Measurements from ENCODE around the gene THY1. TPM values are rescaled to one million over a fixed set of nuclear protein-coding genes. Genes with fewer than 3 reads are reported as not detected.

Gene THY1
- total RNA-seq, 1 experiment from 2014 or later: 122 TPM

DNA sequence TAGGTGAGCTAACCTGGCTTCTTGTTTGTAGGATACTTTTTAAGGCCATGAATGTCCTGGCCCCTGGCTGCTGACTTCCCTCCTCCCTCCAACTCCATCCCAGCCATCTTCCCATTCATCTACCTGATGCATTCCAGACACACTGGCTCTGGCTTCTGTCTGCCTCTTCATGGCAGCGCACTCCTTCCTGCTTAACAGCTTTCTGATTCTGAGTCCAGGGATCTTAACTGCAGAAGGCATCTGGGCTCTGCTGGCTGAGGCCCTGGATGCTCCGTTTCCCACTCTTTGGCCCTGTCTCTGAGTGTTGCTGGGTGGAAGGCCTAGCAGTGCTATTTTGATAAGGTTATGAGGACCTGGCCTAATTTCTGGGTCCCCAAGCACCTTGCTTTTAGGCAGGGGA lies 1.8 kb upstream of the THY1 start:
- no peaks in the 10 kb centered on the region for H3K9me3 ChIP-seq
- no peak for DNase-seq

GRCh38 chr11:119424276-119424675 lies 1.3 kb upstream of the THY1 start:
- Histone ChIP-seq H3K27me3 (no peaks in the 10 kb centered on the region), H3K4me3 (no peak overlapping the region), H3K36me3 (peaks cover 16% of the 10 kb centered on the region), H3K9me3 (no peaks in the 10 kb centered on the region)
- no peak for DNase-seq

More for the DNA sequence above, 1.8 kb upstream of the THY1 start:
- H3K4me3 ChIP-seq: no peak overlapping the region
- peaks cover 18% of the 10 kb centered on the region for H3K36me3 ChIP-seq
- H3K27me3 ChIP-seq: no peaks in the 10 kb centered on the region

- no peaks in the 10 kb centered on the region for H3K27me3 ChIP-seq
- no peak for DNase-seq
- no peaks in the 10 kb centered on the region for H3K9me3 ChIP-seq
- no peak overlapping the region; the same call in 1 of the 2 replicates for H3K4me3 ChIP-seq
- H3K36me3 ChIP-seq: peaks cover 14% of the 10 kb centered on the region
Observed at GRCh38 chr11:119423509-119424254, 710 bp upstream of the THY1 start.

- peaks cover 14% of the 10 kb centered on the region for H3K36me3 ChIP-seq
- H3K27me3 ChIP-seq: no peaks in the 10 kb centered on the region
- no peaks in the 10 kb centered on the region for H3K9me3 ChIP-seq
- H3K4me3 ChIP-seq: peak overlapping the region; percentile 55
- DNase-seq: peak; percentile 56
Observed at GRCh38 chr11:119421941-119422808, 797 bp downstream of the THY1 start.

GRCh38 chr11:119421351-119421750 lies 1.6 kb downstream of the THY1 start:
- no peaks in the 10 kb centered on the region for H3K9me3 ChIP-seq
- DNase-seq: no peak
- H3K27me3 ChIP-seq: no peaks in the 10 kb centered on the region
- peak overlapping the region; percentile 55 for H3K4me3 ChIP-seq
- peaks cover 17% of the 10 kb centered on the region for H3K36me3 ChIP-seq

DNA sequence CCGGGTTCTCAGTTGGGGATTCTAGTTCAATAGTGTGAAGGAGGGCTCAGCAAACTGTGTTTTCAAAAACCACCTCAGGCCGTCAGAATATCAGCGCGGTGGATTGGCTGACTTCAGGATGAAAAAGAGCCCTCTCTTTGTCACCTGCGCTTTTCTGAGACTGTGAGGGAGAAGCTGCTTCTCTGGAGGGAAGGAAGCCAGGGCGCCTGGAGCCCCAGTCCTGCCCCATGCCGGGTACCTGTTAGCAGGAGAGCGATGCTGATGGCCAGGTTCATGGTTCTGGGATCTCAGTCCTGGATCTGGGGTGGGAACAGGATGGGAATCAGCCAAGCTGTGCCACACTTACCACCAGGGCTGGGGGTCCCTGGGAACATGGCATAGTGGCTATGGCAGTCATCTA lies 2.3 kb downstream of the THY1 start:
- H3K27me3 ChIP-seq: no peaks in the 10 kb centered on the region
- no peak for DNase-seq
- peaks cover 19% of the 10 kb centered on the region for H3K36me3 ChIP-seq
- no peaks in the 10 kb centered on the region for H3K9me3 ChIP-seq
- H3K4me3 ChIP-seq: no peak overlapping the region

GRCh38 chr11:119419834-119420492 lies 3.0 kb downstream of the THY1 start:
- Histone ChIP-seq H3K27me3 (no peaks in the 10 kb centered on the region), H3K4me3 (no peak overlapping the region), H3K9me3 (no peaks in the 10 kb centered on the region), H3K36me3 (peaks cover 19% of the 10 kb centered on the region)
- DNase-seq: no peak

DNA sequence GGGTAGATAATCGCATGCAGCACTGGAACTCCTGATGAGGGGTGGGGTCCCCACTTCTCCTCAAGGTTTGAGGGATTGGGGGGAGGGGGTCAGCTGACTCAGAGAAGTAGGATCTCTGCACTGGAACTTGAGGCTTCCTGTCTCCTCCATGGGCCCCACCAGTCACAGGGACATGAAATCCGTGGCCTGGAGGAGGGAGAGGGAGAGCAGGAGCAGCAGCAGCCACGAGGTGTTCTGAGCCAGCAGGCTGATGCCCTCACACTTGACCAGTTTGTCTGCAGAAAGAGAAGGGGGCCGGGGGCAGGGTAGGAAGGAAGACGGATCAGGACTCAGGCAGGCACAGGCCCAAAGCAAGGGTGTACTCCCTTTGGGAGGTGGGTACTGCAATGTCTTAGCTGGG lies 3.7 kb downstream of the THY1 start:
- H3K27me3 ChIP-seq: no peaks in the 10 kb centered on the region
- no peaks in the 10 kb centered on the region for H3K9me3 ChIP-seq
- H3K4me3 ChIP-seq: no peak overlapping the region
- peaks cover 19% of the 10 kb centered on the region for H3K36me3 ChIP-seq
- no peak for DNase-seq

DNA sequence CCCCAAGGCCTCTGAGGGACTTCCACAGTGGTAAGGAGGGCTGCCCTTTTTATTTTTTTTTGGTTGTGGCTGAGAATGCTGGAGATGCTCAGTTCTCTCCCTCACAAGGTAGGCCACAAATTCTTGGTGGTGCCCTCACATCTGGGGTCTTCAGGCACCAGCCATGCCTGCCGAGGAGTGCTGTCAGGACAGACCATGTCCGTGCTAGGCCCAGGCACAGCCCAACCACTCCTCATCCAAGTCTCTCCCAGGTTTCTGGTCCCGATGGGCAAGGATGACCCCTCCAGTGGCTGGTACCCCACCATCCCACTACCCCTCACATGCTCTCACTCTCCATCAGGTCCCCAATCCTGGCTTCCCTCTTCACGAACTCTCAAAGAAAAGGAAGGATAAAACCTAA lies 4.2 kb downstream of the THY1 start:
- H3K27me3 ChIP-seq: no peaks in the 10 kb centered on the region
- no peak for DNase-seq
- no peak overlapping the region for H3K4me3 ChIP-seq
- H3K9me3 ChIP-seq: no peaks in the 10 kb centered on the region
- H3K36me3 ChIP-seq: peaks cover 19% of the 10 kb centered on the region

- no peaks in the 10 kb centered on the region for H3K27me3 ChIP-seq
- peak; percentile 96 for DNase-seq
- peaks cover 19% of the 10 kb centered on the region for H3K36me3 ChIP-seq
- H3K4me3 ChIP-seq: peak overlapping the region; percentile 10; the same call in 1 of the 2 replicates
- no peaks in the 10 kb centered on the region for H3K9me3 ChIP-seq
Observed at GRCh38 chr11:119417726-119418540, 5.0 kb downstream of the THY1 start.

DNA sequence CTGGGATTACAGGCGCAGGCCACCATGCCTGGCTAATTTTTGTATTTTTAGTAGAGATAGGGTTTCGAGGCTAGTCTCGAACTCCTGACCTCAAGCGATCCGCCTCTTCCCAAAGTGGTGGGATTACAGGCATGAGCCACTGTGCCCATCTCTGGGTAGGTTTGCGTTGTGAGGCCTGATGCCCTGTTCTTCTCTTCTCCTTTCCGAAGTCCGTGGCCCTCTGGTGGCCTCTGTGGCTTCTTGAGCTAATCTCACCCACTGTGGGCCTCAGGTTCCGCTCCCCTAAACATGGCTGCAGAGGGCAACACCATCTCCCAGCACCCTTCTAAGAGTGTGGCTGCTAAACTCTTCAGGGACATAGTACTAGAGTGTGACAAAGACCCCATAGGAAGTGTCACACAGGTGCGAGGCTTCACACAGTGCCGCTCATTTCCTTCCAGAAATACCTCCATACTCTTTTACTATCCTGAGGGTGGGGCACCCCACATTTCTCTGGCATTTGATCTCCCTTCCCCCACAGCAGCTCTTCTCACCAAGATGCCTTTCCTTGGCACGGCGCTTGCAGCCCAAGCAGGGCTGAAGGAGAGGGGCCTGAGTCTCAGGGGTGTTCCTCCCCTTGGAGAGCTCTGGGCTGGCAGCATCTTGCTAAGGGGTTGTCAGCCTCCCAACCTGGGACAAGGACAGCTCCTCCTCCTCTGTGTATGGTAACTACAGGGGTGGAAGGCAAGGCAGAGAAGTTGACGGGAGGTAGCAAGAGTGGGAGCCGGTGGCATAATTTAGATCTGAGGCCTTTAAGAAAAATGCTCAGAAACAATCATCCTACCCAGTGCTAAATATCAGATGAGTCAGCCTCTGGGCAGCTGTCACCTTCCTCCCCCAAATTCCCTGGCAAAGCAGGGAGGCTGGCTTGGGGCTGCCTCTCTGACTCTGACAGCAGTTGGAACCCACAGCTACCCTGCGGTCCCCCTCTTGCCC lies 6.1 kb downstream of the THY1 start:
- Histone ChIP-seq H3K27me3 (no peaks in the 10 kb centered on the region), H3K4me3 (no peak overlapping the region), H3K36me3 (peaks cover 19% of the 10 kb centered on the region), H3K9me3 (no peaks in the 10 kb centered on the region)
- DNase-seq: peak; percentile 87

DNA sequence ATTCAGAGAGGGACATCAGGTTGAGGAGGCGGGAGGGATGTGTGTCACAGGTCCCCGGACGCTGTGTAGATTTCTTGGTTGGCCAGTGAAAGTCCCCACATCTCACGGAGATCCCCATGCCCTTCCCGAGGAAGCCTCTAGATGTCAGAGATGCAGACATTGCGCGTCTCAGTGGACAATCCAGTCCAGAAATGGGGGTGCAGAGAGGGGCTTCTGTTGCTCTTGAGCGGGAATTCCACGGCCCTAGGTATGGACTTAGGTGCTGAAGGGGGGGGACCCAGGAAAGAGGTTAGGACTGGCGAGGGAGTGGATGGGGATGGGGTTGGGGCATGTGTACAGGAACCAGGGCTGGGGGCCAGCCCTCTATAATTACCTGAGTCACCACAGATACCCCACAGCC lies 7.0 kb downstream of the THY1 start:
- no peak for DNase-seq
- Histone ChIP-seq H3K9me3 (no peaks in the 10 kb centered on the region), H3K27me3 (no peaks in the 10 kb centered on the region), H3K4me3 (no peak overlapping the region), H3K36me3 (peaks cover 16% of the 10 kb centered on the region)

DNA sequence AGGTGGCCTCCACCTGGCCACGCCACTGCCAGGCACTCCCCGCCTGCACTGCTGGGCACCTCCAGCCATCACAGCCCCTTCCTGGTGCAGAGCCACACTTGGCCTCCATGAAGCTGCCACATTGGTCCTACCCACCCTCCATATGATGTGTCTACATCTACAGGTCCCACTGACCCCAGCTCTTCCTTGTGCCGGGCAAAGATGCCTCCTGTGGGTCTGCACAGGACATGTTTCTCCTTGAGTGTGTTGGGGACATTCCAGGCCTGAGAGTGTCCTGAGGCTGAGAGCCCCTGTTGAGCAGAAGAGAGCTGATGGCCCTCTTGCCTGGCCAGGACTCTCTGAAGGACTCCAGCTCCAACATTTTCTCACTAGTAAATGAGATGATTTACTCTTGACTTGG lies 7.5 kb downstream of the THY1 start:
- Histone ChIP-seq H3K27me3 (no peaks in the 10 kb centered on the region), H3K4me3 (no peak overlapping the region), H3K36me3 (peaks cover 15% of the 10 kb centered on the region), H3K9me3 (no peaks in the 10 kb centered on the region)
- DNase-seq: no peak

- DNase-seq: no peak
- peaks cover 8% of the 10 kb centered on the region for H3K36me3 ChIP-seq
- H3K4me3 ChIP-seq: no peak overlapping the region
- H3K27me3 ChIP-seq: no peaks in the 10 kb centered on the region
- no peaks in the 10 kb centered on the region for H3K9me3 ChIP-seq
Observed at GRCh38 chr11:119414734-119415133, 8.2 kb downstream of the THY1 start.

DNA sequence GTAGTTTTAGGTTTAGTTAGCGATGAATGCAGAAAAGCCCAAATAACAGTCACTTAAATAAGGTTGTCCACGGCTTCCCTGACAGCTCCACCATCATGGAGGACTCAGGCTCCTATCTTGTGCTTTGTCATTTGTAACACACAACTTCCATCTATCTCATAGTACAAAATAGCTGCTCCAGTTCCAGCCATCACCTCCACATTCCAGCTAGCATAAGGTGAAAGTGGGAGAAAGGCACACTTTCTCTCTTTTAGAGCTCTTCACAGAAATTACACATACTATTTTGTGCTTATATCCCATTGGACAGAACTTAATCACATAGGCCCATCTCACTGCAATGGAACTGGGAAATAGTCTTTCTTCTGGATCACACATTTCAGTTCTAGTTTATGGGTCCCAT lies 8.7 kb downstream of the THY1 start:
- no peak for DNase-seq
- H3K9me3 ChIP-seq: no peaks in the 10 kb centered on the region
- no peak overlapping the region for H3K4me3 ChIP-seq
- H3K27me3 ChIP-seq: no peaks in the 10 kb centered on the region
- H3K36me3 ChIP-seq: peaks cover 8% of the 10 kb centered on the region

Data from MG63 (cell line).